ENCODE data around the gene APRT.
"Not testable (repeated sequence)": the region's sequence is repeated elsewhere in the genome, so short reads cannot be mapped to it uniquely, and the experiment has no call there.

The APRT gene

DNA sequence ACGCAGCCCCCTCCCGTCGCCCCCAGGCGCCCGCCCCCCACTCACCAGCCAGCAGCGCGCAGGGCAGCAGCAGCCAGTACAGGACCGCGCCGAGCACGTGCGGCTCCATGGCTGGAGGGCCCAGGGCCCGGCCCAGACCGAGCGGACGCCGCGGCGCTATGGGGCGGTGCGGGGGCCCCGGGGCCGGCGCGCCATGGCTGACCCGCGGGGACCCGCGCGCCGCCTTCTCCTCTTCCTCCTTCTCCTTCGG lies 26.9 kb downstream of the APRT start:
- no peak for DNase-seq

DNA sequence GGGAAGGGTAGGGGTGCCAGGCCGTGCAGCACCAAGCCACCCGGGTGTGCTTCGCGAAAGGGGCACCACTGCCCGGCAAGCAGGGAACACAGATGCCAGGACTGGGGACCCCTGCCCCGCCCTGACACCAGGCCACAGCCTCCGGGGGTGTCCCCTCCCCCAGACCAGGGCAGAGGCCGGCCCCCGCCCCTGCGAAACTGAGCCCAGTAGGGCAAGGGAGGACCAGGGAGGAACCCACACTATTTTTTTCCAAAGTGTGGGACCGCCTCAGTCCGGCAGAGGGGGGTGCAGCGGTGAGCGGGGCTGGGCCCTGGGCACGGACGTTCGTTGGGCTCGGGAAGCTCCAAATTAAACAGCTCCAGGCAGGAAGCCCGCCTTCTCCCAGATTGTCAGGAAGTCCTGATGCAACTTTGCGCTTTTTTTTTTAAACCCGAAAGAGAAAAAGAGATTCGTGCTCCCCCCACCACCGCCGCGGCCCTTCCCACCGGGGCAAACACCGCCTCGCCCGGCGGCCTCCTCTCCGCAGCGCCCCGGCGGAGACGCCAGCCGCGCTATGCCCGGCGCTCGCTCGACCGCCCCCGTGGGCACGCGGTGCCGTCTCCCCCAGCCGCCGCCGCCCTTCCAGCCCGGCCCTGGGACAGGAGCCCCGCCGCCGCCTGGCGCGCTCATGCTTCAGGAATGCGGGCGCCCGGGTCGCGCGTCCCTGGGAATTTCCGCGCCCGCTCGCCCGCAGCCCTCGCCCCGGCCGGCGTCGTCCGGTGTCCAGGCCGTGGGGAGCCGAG lies 27.5 kb downstream of the APRT start:
- no peak for DNase-seq

DNA sequence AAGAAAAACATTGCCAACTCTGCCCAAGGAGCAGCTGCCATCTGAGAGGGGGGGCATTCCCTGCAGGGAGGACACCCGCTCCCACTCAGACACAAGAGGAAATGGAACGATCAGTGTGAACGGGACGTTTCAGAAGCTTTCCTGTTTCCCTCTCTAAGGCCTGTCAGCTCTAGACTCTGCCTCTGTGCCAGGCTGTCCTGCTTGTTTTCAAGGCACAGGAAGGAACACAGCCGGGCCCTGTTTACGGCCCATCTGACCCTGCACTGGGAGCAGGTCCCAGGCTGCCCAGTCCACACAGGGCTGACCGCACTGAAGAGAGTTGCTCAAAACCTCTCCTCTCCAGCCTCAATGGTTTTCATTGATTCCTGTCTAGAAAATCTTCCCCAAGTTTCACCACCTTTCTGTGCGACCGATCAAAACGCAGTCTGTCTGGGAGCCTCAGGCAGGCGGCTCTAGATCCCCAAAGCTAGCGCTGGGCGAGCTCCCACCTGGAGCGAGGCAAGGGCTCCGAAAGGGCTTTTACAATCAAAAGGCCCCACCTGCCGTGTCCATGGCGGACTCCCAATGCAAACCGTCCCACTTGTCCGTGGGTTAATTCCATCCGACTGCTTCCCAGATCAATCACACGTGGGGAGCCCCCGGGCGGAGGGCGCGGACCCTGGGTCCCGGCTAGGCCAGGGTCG lies 28.2 kb downstream of the APRT start:
- no peak for DNase-seq

DNA sequence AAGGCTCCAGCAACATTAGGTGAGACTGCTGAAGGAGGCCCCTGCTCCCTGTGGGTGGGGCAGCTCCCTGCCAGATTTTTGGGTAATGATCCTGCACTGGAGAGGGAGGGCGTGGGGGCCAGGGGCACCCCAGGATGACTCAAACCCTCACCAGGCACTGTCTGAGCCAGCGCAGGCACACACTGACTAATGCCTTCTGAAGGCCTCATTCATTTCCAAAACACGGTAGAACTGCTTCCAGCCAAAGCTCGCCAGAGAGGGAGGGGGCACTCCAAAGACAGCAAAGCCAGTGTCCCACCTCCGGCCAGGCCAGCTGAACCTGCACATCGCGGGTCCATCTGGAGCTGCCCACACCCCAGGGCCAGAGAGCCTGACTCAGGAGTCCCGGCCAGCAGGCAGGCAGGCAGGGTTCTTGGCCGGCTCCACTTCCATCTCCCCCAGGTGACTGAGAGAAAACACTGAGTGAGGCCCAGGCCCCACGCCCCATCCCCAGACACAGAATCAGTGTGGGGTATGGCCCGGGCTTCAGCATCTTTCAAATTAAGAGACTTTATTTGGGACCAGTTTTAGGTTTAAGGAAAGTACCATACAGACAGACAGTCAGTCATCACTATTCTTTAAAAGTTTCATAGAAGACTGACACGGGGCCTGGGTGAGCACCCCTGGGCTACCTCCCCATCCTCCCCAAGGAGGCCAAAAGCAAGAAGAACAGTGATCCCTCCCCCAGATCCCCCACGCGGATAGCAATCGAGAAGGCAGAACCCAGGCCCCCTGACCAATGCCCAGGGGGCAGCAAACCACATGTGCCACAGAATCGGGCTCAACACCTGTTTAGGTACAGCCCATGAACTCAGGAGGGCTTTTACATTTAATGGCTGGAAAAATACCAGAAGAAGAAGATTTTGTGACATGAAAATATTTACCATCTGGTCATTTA lies 29.0 kb downstream of the APRT start:
- peak; percentile 53 for DNase-seq

DNA sequence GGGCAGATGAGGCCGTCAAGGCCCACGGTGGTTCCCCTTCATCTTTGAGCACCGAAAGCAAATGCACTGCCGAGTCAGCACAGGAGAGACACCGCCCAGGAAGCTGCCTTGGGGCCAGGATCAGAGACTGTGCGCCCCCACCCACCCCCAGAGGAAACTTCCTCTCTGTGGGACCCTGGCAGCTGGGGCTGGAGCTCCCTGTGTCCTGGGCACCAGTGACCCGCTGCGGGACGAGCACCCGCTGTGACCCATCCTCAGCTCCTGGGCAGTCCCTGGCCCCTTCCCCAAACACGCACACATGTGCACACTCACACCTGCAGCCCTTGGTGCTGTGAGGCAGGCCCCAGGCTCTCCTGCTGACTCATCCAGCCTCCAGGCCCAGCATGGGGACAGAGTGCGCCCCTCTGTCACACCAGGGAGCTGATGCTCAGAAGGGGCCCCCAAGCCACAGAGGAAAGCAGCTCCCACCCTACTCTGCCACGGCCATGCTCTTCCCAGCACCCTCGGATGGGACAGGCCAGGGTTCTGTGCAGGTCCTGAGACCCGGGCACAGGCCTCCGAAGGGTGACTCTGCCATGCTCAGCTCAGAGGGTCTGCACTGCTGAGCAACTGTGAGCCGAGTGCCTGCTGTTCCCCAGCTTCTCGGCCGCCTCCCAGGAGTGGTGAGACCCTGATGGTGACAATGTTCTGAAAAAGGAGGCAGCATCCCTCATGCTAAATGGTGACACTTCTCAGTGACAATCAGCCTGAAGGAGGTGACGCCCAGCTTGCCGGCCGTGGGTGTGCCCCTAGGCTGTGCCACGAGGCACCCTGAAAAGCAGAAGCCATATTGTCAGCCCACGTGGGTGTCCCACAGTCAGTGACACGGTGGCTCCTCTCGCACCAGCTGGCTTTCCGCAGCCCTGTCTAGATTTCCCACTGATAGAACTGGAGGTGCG lies 30.3 kb downstream of the APRT start:
- peak; percentile 49 for DNase-seq

DNA sequence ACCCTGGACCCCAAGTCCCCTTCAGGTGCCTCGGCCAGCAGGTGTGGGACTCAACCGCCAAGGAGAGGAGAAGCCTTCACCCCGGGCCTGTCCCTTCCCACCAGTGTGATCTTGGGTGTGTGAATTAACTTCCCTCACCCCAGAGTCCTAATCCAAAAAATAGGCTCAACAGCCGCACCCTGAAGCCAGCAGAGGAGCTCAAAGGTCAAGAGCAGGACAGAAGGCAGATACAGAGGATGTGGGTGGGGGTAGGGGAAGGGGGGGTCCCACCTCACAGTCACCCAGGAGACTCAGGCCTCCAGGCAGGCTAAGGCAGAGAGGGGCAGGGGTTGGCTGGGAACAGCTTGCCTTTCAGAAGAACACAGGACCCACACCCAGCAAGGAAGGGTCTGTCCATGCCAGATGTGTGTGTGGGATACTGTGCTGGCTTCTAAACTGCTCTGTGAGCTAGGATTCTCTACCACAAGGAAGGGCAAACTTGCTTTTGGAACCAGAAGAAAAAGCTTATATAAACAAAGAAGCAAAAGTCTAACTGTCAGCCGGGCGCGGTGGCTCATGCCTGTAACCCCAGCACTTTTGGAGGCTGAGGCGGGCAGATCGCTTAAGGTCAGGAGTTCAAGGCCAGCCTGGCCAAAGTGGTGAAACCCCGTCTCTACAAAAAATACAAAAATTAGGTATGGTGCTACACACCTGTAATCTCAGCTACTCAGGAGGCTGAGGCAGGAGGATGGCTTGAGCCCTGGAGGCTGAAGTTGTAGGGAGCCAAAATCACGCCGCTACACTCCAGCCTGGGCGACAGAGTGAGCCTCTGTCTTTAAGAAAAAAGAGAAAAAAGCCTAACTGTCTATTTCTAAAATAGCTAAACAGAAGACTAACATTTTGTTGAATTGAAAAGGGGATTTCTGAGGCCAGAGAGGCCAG lies 31.3 kb downstream of the APRT start:
- DNase-seq: no peak

DNA sequence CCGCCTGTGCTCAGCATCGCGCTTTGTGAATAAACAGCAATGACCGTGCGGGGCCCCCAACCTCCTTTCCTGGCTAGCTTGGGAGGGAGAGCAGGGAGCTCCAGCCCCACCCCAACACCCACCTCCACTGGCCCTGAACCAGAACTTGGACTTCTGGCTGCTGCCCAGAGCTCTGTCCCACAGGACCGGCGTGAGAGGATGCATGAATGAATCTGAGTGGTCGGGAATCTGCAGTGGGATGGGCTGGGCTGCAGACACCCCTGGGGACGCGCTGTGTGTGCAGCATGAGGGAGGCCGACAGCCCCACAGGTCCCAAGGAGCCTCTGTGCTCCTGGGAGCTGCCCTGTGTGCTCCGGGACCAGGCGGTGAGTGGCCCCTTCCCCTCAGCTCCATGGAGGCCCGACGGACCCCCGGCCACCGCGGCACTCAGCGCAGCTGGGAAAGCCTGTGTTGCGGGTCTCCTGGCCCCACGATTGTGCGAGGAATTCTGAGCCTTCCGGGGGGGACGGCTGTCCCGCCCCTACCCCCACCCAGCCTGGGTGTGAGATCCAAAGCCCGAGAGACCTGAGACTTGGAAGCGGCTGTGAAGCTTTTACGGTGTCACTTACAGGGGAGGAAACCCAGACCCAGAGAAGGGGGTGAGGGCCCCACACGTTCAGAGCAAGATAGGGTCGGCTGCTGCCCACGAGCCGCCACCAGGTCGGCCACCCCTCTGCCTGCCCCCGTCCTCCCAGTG lies 32.2 kb downstream of the APRT start:
- no peak for DNase-seq

DNA sequence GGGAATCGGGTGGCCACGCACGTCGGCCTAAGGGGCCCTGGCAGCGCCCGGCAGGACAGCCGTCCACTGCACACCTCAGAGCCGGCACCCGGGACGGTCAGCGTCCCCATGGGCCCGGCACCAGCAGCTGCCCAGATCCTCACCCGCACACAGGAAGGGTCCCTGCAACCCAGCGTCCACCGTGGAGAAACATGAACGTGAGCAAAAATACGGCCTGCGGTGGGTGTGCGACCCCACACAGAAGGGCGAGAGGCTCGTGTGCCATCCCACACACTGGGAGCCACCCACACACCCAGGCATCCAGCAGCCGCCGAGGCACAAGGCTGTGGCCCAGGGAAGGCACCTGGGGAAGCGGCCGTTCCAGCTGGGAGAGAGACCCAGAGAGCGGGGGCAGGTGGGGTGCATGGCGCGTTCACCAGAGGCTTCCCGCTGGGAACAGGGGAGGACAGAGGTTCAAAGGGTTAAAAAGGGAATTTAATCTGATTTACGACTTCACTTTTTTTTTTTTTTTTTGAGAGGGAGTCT lies 33.1 kb downstream of the APRT start:
- no peak for DNase-seq

DNA sequence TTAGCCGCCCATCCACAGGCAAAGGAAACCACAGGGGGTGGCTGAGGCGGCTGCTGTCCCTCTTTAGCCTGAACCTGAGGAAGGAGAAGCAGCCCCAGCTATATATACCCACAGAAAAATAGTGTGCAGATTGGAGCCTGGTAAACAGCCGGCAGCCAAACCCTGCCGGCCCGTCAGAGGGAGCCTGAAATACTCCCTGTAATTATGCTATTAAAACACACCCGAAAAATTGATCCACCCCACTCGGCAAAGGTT lies 33.5 kb downstream of the APRT start:
- DNase-seq: no peak

DNA sequence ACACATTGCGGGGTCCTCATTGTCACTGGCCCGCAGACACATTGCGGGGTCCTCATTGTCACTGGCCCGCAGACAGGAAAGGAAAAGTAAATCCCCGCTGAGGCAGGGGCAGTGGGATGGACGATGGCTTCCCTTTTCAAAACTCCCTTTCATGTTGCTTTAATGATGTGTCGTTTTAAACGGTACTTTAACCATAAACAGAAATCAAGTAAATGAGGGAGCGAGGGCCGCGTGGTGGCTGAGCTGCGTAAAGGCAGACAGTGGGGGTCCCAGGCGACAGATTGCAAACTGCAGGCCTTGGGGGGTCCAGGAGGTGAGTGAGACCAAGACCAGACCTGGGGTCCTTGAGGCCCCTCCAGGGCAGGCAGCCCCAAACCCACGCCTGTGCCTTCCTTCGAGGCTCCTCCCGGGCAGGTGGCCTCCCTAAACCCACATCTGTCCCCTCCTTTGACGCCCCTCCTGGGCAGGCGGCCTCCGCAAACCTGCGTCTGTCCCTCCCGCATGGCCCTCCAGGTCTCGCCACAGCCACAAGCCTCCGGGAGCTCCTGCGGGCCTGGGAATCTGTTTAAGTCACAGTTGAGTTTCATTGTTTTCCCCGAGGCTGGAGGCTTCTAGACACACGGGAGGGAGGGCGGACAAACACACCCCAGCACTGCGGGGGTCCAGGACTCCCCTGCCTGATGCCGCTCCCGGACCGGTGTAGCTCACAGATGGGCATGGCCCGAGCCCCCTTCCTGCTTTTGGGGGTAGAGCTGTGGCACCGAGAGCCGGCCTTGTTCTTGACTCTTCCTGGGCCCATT lies 34.1 kb downstream of the APRT start:
- no peak for DNase-seq

DNA sequence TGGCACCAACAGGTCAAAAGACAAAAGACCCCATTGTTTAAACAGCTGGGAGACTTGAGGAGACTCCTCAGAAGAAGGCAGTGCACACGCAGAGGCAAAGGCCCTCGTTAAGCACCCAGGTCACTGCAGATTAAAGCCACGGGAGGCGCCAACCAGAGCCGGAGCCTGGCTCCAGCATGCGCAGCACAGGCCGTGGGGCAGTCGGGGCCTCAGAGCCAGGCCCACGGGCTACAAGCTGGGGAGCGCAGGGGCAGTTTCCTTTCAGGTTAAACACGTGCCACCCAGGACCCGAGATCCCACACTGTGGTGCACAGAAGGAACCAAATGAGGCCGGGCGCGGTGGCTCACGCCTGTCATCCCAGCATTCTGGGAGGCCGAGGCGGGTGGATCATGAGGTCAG lies 35.9 kb downstream of the APRT start:
- DNase-seq: no peak

DNA sequence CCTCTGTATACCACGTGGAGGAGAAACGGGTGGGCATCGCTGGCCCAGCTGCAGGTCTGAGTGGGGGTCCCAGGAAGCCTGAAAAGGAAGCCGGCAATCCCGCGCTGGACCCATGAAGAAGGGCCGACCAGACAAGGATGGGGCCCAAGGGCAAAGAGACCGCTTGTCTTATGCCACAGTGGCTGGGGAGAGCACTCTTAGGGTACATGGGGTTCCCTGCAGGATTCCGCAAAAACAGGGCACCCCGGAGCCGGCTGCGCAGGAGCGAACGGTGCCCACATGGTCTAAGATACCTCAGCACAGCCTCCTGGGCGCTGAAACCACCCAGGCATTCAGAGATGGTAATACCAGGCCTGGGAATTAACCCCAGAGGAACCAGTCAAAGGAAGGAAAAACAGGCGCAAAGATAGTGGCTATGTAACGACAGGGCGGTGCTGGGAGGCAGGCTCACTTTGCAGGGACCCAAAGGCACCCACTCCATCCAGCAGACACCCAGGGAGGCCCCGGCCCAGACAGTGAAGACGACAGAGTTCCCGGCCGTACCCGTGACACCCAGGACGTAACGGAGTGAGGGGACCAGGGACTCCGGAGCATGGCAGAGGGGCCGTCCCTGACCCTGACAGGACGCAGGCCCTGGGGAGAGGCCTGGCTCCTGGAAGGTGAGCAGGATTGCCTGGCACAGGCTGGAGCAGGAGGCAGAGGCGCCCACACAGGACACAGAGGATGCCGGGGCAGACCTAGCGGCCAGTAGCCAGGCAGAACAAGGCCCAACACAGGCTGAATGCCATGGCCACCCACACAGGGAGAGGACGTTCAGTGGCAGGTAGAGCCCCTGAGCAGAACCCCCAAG lies 37.0 kb downstream of the APRT start:
- no peak for DNase-seq

DNA sequence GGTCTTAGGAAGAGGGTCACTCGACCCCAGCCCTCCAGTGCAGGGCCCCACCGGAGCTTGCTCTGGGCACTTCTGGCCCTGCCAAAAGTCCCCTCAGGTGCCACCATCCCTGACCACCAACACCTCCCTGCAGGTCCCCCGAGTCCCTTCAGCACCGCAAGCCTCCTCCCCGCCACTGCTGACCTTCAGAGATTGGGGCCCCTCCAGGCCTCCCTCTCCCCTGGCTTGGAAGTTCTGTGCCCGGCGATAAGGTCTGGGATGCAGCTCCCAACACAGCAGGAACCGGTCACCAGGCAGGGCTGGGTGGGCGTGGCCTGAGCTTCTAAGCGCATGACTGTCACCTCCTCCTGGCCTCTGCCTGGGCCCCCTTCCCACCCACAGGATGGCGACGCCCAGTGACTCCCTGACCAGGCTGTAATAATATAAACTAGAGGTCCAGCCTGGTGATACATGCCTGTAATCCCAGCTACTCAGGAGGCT lies 37.9 kb downstream of the APRT start:
- no peak for DNase-seq

DNA sequence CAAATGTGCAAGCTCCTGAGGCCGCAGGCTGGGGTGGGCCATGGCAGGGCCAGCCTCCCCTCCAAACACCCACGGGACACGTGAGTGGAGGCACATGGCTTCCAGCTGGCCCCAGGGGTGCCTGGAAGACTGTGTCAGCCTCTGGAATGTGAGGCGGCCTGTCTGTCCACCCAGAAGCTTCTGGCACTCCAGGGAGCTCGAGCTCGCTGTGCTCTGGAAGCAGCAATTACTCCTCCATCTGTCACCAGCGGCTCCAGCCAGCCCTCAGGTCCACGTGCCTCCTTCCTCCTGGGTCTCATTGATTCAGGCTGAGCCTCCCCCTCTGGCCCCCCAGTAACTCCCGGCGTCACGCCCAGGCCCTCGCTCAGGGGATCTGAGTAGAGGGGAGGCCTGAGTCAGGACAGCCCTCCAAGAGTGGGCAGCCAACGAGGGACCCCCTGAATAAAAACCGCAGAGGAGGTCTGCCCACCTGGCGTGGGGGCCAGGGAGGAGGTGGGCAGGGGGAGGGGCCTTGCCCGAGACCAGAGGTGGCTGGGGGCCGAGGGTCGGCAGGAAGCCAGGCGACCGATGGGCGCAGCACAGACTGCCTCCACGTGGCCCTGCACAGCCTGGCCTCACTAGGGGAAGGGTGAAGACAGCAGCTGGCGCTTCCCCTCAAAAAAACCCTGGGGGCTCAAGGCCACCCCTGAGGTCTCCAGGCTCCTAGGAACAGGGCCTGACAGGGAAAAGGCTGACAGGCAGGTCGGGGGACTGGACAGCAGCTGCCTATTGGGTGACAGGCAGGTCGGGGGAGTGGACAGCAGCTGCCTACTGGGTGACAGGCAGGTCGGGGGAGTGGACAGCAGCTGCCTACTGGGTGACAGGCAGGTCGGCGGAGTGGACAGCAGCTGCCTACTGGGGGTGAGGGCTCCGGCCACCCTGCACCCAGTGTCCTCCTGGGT lies 38.6 kb downstream of the APRT start:
- no peak for DNase-seq

DNA sequence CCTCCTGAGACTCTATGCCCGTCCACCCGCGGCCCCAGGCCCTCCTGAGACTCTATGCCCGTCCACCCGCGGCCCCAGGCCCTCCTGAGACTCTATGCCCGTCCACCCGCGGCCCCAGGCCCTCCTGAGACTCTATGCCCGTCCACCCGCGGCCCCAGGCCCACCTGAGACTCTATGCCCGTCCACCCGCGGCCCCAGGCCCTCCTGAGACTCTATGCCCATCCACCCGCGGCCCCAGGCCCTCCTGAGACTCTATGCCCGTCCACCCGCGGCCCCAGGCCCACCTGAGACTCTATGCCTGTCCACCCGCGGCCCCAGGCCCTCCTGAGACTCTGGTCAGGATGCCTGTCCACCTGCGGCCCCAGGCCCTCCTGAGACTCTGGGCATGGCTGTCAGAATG lies 39.9 kb downstream of the APRT start:
- DNase-seq: not testable (repeated sequence)

DNA sequence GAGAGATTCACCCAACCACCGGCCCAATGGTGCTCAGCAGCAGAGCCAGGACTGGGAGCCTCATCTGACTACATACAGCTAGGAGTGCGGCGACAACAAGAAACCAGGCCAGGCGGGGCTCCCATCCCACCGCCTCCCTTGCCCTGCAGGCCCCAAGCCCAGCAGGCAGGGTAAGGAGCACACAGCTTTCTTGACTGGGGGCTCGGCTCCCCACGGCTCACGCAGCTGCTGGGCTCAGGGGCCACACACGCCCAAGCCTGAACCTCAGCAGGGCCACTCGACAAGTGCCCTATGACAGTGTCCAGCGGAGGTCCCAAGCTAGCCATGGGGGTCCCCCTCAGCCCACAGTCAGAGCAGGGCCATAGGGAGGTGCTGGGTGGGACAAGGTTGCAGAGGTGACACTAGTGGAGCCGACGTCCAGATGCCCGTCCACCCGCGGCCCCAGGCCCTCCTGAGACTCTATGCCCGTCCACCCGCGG lies 40.4 kb downstream of the APRT start:
- no peak for DNase-seq

DNA sequence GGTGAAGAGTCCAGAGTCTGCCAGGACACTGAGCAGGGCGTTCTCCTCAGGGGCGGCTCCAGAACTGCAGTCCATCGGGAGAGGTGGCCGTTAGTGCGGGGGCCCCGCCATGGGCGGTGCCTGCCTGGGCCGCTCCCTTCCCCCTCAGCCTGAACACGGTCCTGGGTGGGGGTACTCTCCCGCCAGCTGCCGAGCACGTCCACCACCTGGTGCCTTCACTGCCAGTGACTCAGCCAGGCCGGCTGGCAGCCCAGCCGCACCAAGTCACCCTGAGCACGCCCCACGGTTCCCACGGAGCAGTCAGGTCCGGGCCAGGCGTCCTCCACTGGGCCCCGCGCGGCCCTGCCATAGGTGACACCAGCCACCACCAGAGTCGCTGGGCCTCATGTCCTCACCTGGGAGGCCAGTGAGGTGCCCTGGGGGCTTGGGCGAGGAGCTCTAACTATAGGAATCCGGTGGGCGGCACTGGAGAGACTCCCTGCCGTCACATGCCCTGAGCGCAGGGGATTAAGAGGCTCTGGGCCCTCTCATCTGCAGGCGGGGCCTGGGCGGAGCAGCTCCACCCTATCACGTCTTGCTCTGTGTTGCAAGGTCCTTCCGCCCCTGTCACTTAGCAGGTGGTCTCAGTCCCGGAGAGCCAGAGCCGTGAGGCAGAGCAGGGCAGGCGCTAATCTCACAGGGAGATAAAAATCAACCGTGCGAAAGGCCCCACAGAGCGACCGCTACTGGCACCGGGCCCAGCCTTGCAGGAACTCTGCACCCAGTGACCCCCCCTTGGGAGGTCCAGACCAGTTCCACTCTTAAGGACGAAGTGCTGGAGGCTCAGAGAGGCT lies 41.1 kb downstream of the APRT start:
- DNase-seq: no peak

Data from activated CD4-positive, alpha-beta T cell treated with anti-CD3 and anti-CD28 coated beads for 1 hour (primary cell).